Neural cell (in vitro differentiated cells): ENCODE measurements around the gene DCST1. TPM values are rescaled to one million over a fixed set of nuclear protein-coding genes. Genes with fewer than 3 reads are reported as not detected.

Experiments used
- H2AFZ ChIP-seq: fragments of 200-600, 300-800 bp; sonication (generic), shearing (Covaris generic); 2 replicates; pipeline ENCODE4 v1.6.0; 2014; ENCODE audit warnings: low read depth, mild to moderate bottlenecking, antibody characterized with exemption, low read length, moderate library complexity
- H3F3A ChIP-seq: fragments of 200-600 bp; shearing (Covaris generic); 2 replicates; pipeline ENCODE4 v1.6.1; 2016; ENCODE audit warnings: mild to moderate bottlenecking, moderate library complexity, mixed read lengths, antibody characterized with exemption, low read length; ENCODE audit not compliant: insufficient read depth, poor library complexity, severe bottlenecking
- H3K27ac ChIP-seq: fragments of 200-600, 300-800 bp; sonication (generic), shearing (Covaris generic); 2 replicates; pipeline ENCODE4 v1.5.1; 2014; ENCODE audit warnings: mild to moderate bottlenecking, low read length, moderate library complexity
- H3K27me3 ChIP-seq: fragments of 300-800, 200-600 bp; sonication (generic), shearing (Covaris generic); 2 replicates; pipeline ENCODE4 v1.6.0; 2014; ENCODE audit warnings: mild to moderate bottlenecking, low read depth, low read length, moderate library complexity; ENCODE audit not compliant: insufficient read depth
- H3K36me3 ChIP-seq: fragments of 300-800, 200-600 bp; sonication (generic), shearing (Covaris generic); 2 replicates; pipeline ENCODE4 v1.5.1; 2014; ENCODE audit warnings: mild to moderate bottlenecking, antibody characterized with exemption, low read length, moderate library complexity; ENCODE audit not compliant: insufficient read depth
- H3K4me2 ChIP-seq: fragments of 300-800, 200-600 bp; sonication (generic), shearing (Covaris generic); 2 replicates; pipeline ENCODE4 v1.6.0; 2014; ENCODE audit warnings: mild to moderate bottlenecking, low read length
- H3K4me3 ChIP-seq: fragments of 300-800, 200-600 bp; sonication (generic), shearing (Covaris generic); 2 replicates; pipeline ENCODE4 v1.5.1; 2014; ENCODE audit warnings: mild to moderate bottlenecking, low read length, moderate library complexity
- H3K79me2 ChIP-seq: fragments of 200-600 bp; shearing (Covaris generic); replicated peaks from 2 replicates; pipeline ENCODE4 v1.6.0; 2014; ENCODE audit warnings: mild to moderate bottlenecking, low read length, moderate library complexity; ENCODE audit not compliant: insufficient read depth
- H3K9ac ChIP-seq: fragments of 300-800, 200-600 bp; sonication (generic), shearing (Covaris generic); 2 replicates; pipeline ENCODE4 v1.6.1; 2016; ENCODE audit warnings: mild to moderate bottlenecking, low read length, mixed read lengths
- H3K9me2 ChIP-seq: fragments of 200-600 bp; shearing (Covaris generic); 2 replicates; pipeline ENCODE4 v1.6.1; 2016; ENCODE audit warnings: mild to moderate bottlenecking, low read length, mixed read lengths; ENCODE audit not compliant: insufficient read depth
- H3K9me3 ChIP-seq: fragments of 200-600, 300-800 bp; sonication (generic), shearing (Covaris generic); 2 replicates; pipeline ENCODE4 v1.6.1; 2016; ENCODE audit warnings: mild to moderate bottlenecking, mixed run types, low read length, moderate library complexity, mixed read lengths
- H4K20me1 ChIP-seq: fragments of 200-600 bp; shearing (Covaris generic); 2 replicates; pipeline ENCODE4 v1.6.1; 2016; ENCODE audit warnings: mild to moderate bottlenecking, mixed run types; ENCODE audit not compliant: insufficient read depth
- EP300 ChIP-seq: fragments of 450-650 bp; conservative IDR thresholded peaks from 2 replicates; pipeline ENCODE4 v1.6.1; 2014; ENCODE audit warnings: antibody characterized with exemption, mild to moderate bottlenecking, moderate library complexity; ENCODE audit not compliant: poor library complexity, severe bottlenecking
- EZH2 ChIP-seq: fragments of 200-600, 300-800 bp; shearing (Covaris generic), sonication (generic); IDR thresholded peaks from 2 replicates; pipeline ENCODE4 v1.6.1; 2014; ENCODE audit warnings: antibody characterized with exemption, low read length, borderline replicate concordance, mild to moderate bottlenecking; ENCODE audit not compliant: insufficient read depth, poor library complexity, severe bottlenecking
- MXI1 ChIP-seq: fragments of 450-650 bp; conservative IDR thresholded peaks from 2 replicates; pipeline ENCODE4 v1.6.1; 2014; ENCODE audit warnings: antibody characterized with exemption, mild to moderate bottlenecking; ENCODE audit not compliant: poor library complexity, severe bottlenecking
- POLR2AphosphoS5 ChIP-seq: IDR thresholded peaks from 2 replicates; pipeline ENCODE4 v1.6.1; 2012
- RAD21 ChIP-seq: fragments of 450-650 bp; conservative IDR thresholded peaks from 2 replicates; pipeline ENCODE4 v1.6.1; 2014; ENCODE audit warnings: antibody characterized with exemption, mild to moderate bottlenecking, moderate library complexity
- SMC3 ChIP-seq: fragments of 450-650 bp; conservative IDR thresholded peaks from 2 replicates; pipeline ENCODE4 v1.6.1; 2014; ENCODE audit warnings: antibody characterized with exemption, mild to moderate bottlenecking, moderate library complexity; ENCODE audit not compliant: poor library complexity
- TAF1 ChIP-seq: IDR thresholded peaks from 2 replicates; pipeline ENCODE4 v1.6.1; 2012; ENCODE audit warnings: low read depth
- polyA plus RNA-seq: library from polyadenylated mRNA; depleted of rRNA; stranded (reverse); fragments of >200 nt; gene quantifications from 2 replicates; pipeline ENCODE4 v1.2.3, GENCODE V29; 2014
- TF ChIP-seq, protein P1 (sequence below): fragments of 450-650 bp; IDR thresholded peaks from 2 replicates; pipeline ENCODE4 v1.5.1; 2014; ENCODE audit warnings: antibody characterized with exemption, mild to moderate bottlenecking, moderate library complexity; ENCODE audit not compliant: poor library complexity, severe bottlenecking
- TF ChIP-seq, protein P2 (sequence below): IDR thresholded peaks from 2 replicates; pipeline ENCODE4 v1.6.1; 2012; ENCODE audit warnings: borderline replicate concordance

Gene DCST1
- polyA plus RNA-seq, 1 donor from 2014 or later: not detected

DNA sequence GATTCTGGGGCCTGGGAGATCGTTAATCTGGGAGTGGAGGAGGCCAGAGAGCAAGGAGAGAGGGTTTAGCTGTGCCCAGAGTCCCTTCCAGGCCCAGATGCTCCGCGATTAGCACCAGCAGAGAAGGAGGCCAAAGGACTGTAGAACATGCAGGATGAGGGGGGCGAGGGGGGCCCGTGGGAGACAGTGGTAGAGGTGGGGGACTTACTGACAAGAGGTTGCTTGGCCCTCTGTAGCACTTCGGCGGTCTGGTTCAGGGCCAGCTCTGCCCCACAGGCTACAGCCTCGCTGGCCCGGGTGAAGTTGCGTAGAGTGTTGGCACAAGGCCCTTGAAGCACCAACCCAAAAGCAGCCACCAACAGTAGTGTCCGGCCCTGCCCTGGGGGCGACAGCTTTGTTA lies 738 bp upstream of the DCST1 start:
- no peaks in the 10 kb centered on the region for H3K27me3 ChIP-seq
- H3K9ac ChIP-seq: no peak overlapping the region
- no peaks in the 10 kb centered on the region for H4K20me1 ChIP-seq
- H3K27ac ChIP-seq: no peak overlapping the region
- H2AFZ ChIP-seq: no peak overlapping the region
- H3K9me2 ChIP-seq: no peaks in the 10 kb centered on the region
- H3K9me3 ChIP-seq: no peaks in the 10 kb centered on the region
- no peaks in the 10 kb centered on the region for H3K36me3 ChIP-seq
- no peak for TF ChIP-seq MXI1
- no peak for TF ChIP-seq POLR2AphosphoS5
- TF ChIP-seq, protein P1, sequence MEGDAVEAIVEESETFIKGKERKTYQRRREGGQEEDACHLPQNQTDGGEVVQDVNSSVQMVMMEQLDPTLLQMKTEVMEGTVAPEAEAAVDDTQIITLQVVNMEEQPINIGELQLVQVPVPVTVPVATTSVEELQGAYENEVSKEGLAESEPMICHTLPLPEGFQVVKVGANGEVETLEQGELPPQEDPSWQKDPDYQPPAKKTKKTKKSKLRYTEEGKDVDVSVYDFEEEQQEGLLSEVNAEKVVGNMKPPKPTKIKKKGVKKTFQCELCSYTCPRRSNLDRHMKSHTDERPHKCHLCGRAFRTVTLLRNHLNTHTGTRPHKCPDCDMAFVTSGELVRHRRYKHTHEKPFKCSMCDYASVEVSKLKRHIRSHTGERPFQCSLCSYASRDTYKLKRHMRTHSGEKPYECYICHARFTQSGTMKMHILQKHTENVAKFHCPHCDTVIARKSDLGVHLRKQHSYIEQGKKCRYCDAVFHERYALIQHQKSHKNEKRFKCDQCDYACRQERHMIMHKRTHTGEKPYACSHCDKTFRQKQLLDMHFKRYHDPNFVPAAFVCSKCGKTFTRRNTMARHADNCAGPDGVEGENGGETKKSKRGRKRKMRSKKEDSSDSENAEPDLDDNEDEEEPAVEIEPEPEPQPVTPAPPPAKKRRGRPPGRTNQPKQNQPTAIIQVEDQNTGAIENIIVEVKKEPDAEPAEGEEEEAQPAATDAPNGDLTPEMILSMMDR: no peak
- TF ChIP-seq EZH2: no peak
- TF ChIP-seq TAF1: no peak
- no peak for TF ChIP-seq SMC3
- TF ChIP-seq, protein P2, sequence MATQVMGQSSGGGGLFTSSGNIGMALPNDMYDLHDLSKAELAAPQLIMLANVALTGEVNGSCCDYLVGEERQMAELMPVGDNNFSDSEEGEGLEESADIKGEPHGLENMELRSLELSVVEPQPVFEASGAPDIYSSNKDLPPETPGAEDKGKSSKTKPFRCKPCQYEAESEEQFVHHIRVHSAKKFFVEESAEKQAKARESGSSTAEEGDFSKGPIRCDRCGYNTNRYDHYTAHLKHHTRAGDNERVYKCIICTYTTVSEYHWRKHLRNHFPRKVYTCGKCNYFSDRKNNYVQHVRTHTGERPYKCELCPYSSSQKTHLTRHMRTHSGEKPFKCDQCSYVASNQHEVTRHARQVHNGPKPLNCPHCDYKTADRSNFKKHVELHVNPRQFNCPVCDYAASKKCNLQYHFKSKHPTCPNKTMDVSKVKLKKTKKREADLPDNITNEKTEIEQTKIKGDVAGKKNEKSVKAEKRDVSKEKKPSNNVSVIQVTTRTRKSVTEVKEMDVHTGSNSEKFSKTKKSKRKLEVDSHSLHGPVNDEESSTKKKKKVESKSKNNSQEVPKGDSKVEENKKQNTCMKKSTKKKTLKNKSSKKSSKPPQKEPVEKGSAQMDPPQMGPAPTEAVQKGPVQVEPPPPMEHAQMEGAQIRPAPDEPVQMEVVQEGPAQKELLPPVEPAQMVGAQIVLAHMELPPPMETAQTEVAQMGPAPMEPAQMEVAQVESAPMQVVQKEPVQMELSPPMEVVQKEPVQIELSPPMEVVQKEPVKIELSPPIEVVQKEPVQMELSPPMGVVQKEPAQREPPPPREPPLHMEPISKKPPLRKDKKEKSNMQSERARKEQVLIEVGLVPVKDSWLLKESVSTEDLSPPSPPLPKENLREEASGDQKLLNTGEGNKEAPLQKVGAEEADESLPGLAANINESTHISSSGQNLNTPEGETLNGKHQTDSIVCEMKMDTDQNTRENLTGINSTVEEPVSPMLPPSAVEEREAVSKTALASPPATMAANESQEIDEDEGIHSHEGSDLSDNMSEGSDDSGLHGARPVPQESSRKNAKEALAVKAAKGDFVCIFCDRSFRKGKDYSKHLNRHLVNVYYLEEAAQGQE: no peak
- no peak for TF ChIP-seq EP300
- no peak for TF ChIP-seq RAD21
- no peaks in the 10 kb centered on the region for H3K79me2 ChIP-seq
- no peak overlapping the region for H3K4me3 ChIP-seq
- H3F3A ChIP-seq: no peaks in the 10 kb centered on the region
- no peak overlapping the region for H3K4me2 ChIP-seq

DNA sequence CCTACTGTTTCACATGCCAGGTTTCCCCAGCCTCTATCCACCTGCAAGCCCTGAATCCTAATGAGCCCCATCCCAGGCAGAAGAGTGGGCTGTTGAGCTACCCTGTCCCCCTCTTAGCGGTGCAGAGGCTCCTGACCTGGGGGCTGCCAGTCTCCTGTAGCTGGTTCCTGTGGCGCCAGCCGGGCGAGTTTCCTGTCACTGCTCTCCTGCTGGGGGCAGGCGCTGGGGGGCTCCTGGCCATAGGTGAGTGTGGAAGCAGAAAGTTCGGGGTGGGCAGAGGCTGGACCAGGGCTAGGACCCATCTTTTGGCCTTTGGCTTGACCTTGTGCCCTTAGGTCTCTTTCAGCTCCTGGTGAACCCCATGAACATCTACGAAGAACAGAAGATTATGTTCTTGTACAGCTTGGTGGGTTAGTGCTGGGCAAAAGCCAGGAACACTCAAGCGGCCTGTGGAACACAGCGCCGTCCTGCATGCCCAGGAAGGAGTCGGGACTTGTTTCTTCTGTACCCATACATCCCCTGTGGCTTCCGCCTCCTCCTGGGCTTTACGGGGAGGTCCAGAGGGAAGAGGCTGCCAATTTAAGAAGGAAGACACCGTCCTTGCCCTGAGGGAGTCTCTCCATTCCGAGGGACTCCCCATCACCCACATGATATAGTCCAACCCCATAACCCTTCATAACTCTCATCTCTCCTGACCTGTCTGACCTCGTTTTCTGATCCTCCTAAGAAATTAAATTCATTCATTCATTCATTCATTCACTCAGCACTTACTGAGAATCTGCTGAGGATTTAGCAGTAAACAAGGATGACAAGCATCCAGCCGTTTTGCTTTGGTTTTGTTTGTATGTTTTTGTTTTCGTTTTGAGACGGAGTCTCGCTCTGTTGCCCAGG lies 939 bp downstream of the DCST1 start:
- H3F3A ChIP-seq: no peaks in the 10 kb centered on the region
- no peaks in the 10 kb centered on the region for H3K9me2 ChIP-seq
- no peak overlapping the region for H3K9ac ChIP-seq
- no peaks in the 10 kb centered on the region for H3K27me3 ChIP-seq
- no peaks in the 10 kb centered on the region for H3K36me3 ChIP-seq
- no peaks in the 10 kb centered on the region for H3K9me3 ChIP-seq
- no peaks in the 10 kb centered on the region for H3K79me2 ChIP-seq
- no peak overlapping the region for H2AFZ ChIP-seq
- H3K4me3 ChIP-seq: no peak overlapping the region
- H3K27ac ChIP-seq: no peak overlapping the region
- H4K20me1 ChIP-seq: no peaks in the 10 kb centered on the region
- TF ChIP-seq EP300 (no peak), RAD21 (no peak), SMC3 (no peak), POLR2AphosphoS5 (no peak), TAF1 (no peak), MXI1 (no peak)
- TF ChIP-seq, protein P1: no peak
- H3K4me2 ChIP-seq: no peak overlapping the region
